ENCODE measurements around the gene CLTA.
"Not testable (repeated sequence)": the region's sequence is repeated elsewhere in the genome, so short reads cannot be mapped to it uniquely, and the experiment has no call there.

DNA sequence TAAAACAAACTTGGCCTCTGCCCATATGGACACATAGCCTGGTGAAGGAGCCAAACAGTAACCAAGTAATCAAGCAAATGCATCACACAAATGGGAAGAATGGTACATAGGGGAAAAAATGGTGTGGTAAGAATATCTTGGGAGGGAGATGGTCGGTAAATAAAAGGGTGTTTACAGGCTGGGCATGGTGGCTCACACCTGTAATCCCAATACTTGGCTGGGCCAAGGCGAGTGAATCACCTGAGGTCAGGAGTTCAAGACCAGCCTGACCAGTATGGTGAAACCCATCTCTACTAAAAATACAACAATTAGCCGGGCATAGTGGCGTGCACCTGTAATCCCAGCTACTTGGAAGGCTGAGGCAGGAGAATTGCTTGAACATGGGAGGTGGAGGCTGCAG is 31.2 kb upstream of the CLTA start:
- TF ChIP-seq, protein P1, sequence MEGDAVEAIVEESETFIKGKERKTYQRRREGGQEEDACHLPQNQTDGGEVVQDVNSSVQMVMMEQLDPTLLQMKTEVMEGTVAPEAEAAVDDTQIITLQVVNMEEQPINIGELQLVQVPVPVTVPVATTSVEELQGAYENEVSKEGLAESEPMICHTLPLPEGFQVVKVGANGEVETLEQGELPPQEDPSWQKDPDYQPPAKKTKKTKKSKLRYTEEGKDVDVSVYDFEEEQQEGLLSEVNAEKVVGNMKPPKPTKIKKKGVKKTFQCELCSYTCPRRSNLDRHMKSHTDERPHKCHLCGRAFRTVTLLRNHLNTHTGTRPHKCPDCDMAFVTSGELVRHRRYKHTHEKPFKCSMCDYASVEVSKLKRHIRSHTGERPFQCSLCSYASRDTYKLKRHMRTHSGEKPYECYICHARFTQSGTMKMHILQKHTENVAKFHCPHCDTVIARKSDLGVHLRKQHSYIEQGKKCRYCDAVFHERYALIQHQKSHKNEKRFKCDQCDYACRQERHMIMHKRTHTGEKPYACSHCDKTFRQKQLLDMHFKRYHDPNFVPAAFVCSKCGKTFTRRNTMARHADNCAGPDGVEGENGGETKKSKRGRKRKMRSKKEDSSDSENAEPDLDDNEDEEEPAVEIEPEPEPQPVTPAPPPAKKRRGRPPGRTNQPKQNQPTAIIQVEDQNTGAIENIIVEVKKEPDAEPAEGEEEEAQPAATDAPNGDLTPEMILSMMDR (IDR thresholded peaks at IDR 0.05; ENCODE audit: insufficient read depth, low read depth, low read length), result not testable (repeated sequence)
- TF ChIP-seq EZH2 (IDR thresholded peaks at IDR 0.05; ENCODE audit: insufficient read depth, low read length), result not testable (repeated sequence)
